Measurements from ENCODE around the gene SAFB2. TPM values are rescaled to one million over a fixed set of nuclear protein-coding genes. Genes with fewer than 3 reads are reported as not detected.
A peak's percentile ranks its signal among the peaks of the same experiment; 100 is the strongest.

SAFB2 gene
- total and polyA plus RNA-seq, 7 donors = 30.4 to 52.9 (median 42.1) TPM

GRCh38 chr19:5554828-5555227 lies 67.7 kb downstream of the SAFB2 start:
- TF ChIP-seq CTCF (IDR thresholded peaks at IDR 0.05) = no peak
- Histone ChIP-seq H3K27me3 (ENCODE audit: insufficient read depth in 3 of 3, low read length in 2 of 3) (peaks cover 0 to 22% (median 7%) of the 10 kb centered on the region in 3 donors), H3K9me3 (no peaks in the 10 kb centered on the region), H3K36me3 (ENCODE audit: insufficient read depth in 1 of 2, low read depth in 1 of 2) (no peaks in the 10 kb centered on the region), H3K4me1 (no peaks in the 10 kb centered on the region), H3K27ac (no peak overlapping the region), H3K4me3 (no peak overlapping the region)
- WGBS, 3 donors = 75 to 78% (median 78%) methylated on average over 5 of the region's 5 CpGs
- DNase-seq (no peak), ATAC-seq (no peak)
- intact Hi-C loops (cut with DNase I) = no loop called here

- no peak overlapping the region for H3K4me3 ChIP-seq
- peaks cover 0 to 17% (median 2%) of the 10 kb centered on the region in 3 donors for H3K27me3 ChIP-seq (ENCODE audit: insufficient read depth in 3 of 3, low read length in 2 of 3)
- H3K9me3 ChIP-seq = no peaks in the 10 kb centered on the region
- whole genome bisulfite sequencing, 3 donors = 53 to 68% (median 60%) methylated on average over 9 of the region's 9 CpGs
- no peak overlapping the region for H3K27ac ChIP-seq
- no peaks in the 10 kb centered on the region for H3K4me1 ChIP-seq
- no peak for TF ChIP-seq CTCF (IDR thresholded peaks at IDR 0.05)
- intact Hi-C loops (cut with DNase I) = no loop called here
- DNase-seq (no peak), ATAC-seq (no peak)
- no peaks in the 10 kb centered on the region for H3K36me3 ChIP-seq (ENCODE audit: insufficient read depth in 1 of 2, low read depth in 1 of 2)
Observed at GRCh38 chr19:5553892-5554291, 68.7 kb downstream of the SAFB2 start.

GRCh38 chr19:5547881-5548280 lies 74.7 kb downstream of the SAFB2 start:
- H3K4me3 ChIP-seq = no peak overlapping the region
- TF ChIP-seq CTCF (IDR thresholded peaks at IDR 0.05) = peak; percentile 27
- H3K9me3 ChIP-seq = no peaks in the 10 kb centered on the region
- H3K36me3 ChIP-seq (ENCODE audit: insufficient read depth in 1 of 2, low read depth in 1 of 2) = no peaks in the 10 kb centered on the region
- ATAC-seq (no peak), DNase-seq (no peak)
- no peaks in the 10 kb centered on the region for H3K4me1 ChIP-seq
- peaks cover 0 to 5% (median 2%) of the 10 kb centered on the region in 3 donors for H3K27me3 ChIP-seq (ENCODE audit: insufficient read depth in 3 of 3, low read length in 2 of 3)
- intact Hi-C loops (cut with DNase I) = no loop called here
- no peak overlapping the region for H3K27ac ChIP-seq
- 30 to 42% (median 30%) methylated on average over 8 of the region's 8 CpGs for WGBS, 3 donors

GRCh38 chr19:5545984-5546383 lies 76.6 kb downstream of the SAFB2 start:
- no peaks in the 10 kb centered on the region for H3K4me1 ChIP-seq
- intact Hi-C loops (cut with DNase I) = no loop called here
- 82 to 94% (median 85%) methylated on average over 4 of the region's 4 CpGs for WGBS, 3 donors
- no peak overlapping the region for H3K4me3 ChIP-seq
- no peaks in the 10 kb centered on the region for H3K36me3 ChIP-seq (ENCODE audit: insufficient read depth in 1 of 2, low read depth in 1 of 2)
- no peaks in the 10 kb centered on the region for H3K9me3 ChIP-seq
- no peak overlapping the region for H3K27ac ChIP-seq
- ATAC-seq (no peak), DNase-seq (no peak)
- peaks cover 0 to 5% (median 4%) of the 10 kb centered on the region in 3 donors for H3K27me3 ChIP-seq (ENCODE audit: insufficient read depth in 3 of 3, low read length in 2 of 3)
- no peak for TF ChIP-seq CTCF (IDR thresholded peaks at IDR 0.05)

- Histone ChIP-seq H3K9me3 (no peaks in the 10 kb centered on the region), H3K27ac (no peak overlapping the region), H3K4me3 (no peak overlapping the region), H3K4me1 (no peaks in the 10 kb centered on the region), H3K27me3 (ENCODE audit: insufficient read depth in 3 of 3, low read length in 2 of 3) (peaks cover 0 to 5% (median 4%) of the 10 kb centered on the region in 3 donors), H3K36me3 (ENCODE audit: insufficient read depth in 1 of 2, low read depth in 1 of 2) (no peaks in the 10 kb centered on the region)
- ATAC-seq (no peak), DNase-seq (no peak)
- WGBS, 3 donors = 88 to 93% (median 89%) methylated on average over 5 of the region's 5 CpGs
- TF ChIP-seq CTCF (IDR thresholded peaks at IDR 0.05) = no peak
- intact Hi-C loops (cut with DNase I) = no loop called here
Observed at GRCh38 chr19:5545051-5545450, 77.5 kb downstream of the SAFB2 start.
